Measurements from ENCODE around the gene FRMD4A. TPM values are rescaled to one million over a fixed set of nuclear protein-coding genes. Genes with fewer than 3 reads are reported as not detected.
A peak's percentile ranks its signal among the peaks of the same experiment; 100 is the strongest.
"Not testable (repeated sequence)": the region's sequence is repeated elsewhere in the genome, so short reads cannot be mapped to it uniquely, and the experiment has no call there.

The FRMD4A gene
- total RNA-seq, 1 donor from 2014 or later = 98.0 TPM

GRCh38 chr10:13839430-13839990, 491.2 kb downstream of the FRMD4A start:
- DNase-seq (ENCODE audit: low spot score) (no peak), ATAC-seq (peak; percentile 47)
- intact Hi-C loops (cut with DNase I) = no loop called here

GRCh38 chr10:13839030-13839429, 491.7 kb downstream of the FRMD4A start:
- no peak for DNase-seq (ENCODE audit: low spot score)
- no peak for ATAC-seq
- intact Hi-C loops (cut with DNase I) = no loop called here

- ATAC-seq (no peak), DNase-seq (ENCODE audit: low spot score) (no peak)
- intact Hi-C loops (cut with DNase I) = no loop called here
These were observed 492.8 kb downstream of the FRMD4A start for GRCh38 chr10:13837966-13838365.

- DNase-seq (ENCODE audit: low spot score) (no peak), ATAC-seq (peak; percentile 50)
- intact Hi-C loops (cut with DNase I) = no loop called here
These were observed 496.0 kb downstream of the FRMD4A start for GRCh38 chr10:13834581-13835286.

- intact Hi-C loops (cut with DNase I) = no loop called here
- DNase-seq (ENCODE audit: low spot score) = no peak
- ATAC-seq = peak; percentile 4
These were observed 499.0 kb downstream of the FRMD4A start for GRCh38 chr10:13831711-13832141.

GRCh38 chr10:13830385-13830784, 500.3 kb downstream of the FRMD4A start:
- intact Hi-C loops (cut with DNase I) = no loop called here
- DNase-seq (ENCODE audit: low spot score) (no peak), ATAC-seq (no peak)

- no peak for ATAC-seq
- intact Hi-C loops (cut with DNase I) = no loop called here
- no peak for DNase-seq (ENCODE audit: low spot score)
These were observed 500.9 kb downstream of the FRMD4A start for GRCh38 chr10:13829790-13830189.

GRCh38 chr10:13828284-13828683, 502.4 kb downstream of the FRMD4A start:
- intact Hi-C loops (cut with DNase I) = not testable (repeated sequence)

GRCh38 chr10:13827076-13827797, 503.5 kb downstream of the FRMD4A start:
- ATAC-seq (peak; percentile 48), DNase-seq (ENCODE audit: low spot score) (no peak)
- intact Hi-C loops (cut with DNase I) = no loop called here

More at GRCh38 chr10:13828284-13828683, 502.4 kb downstream of the FRMD4A start:
- not testable (repeated sequence) for DNase-seq (ENCODE audit: low spot score); ATAC-seq

- no peak for ATAC-seq
These were observed 506.9 kb downstream of the FRMD4A start for GRCh38 chr10:13823709-13824405.

GRCh38 chr10:13823096-13823708, 507.5 kb downstream of the FRMD4A start:
- no peak for DNase-seq (ENCODE audit: low spot score)
- no peak for ATAC-seq
- intact Hi-C loops (cut with DNase I) = no loop called here

More at GRCh38 chr10:13823709-13824405, 506.9 kb downstream of the FRMD4A start:
- intact Hi-C loops (cut with DNase I) = no loop called here
- DNase-seq (ENCODE audit: low spot score) = no peak

- ATAC-seq (no peak), DNase-seq (ENCODE audit: low spot score) (no peak)
- intact Hi-C loops (cut with DNase I) = no loop called here
These were observed 508.2 kb downstream of the FRMD4A start for GRCh38 chr10:13822490-13822889.

- no peak for DNase-seq (ENCODE audit: low spot score)
- ATAC-seq = peak; percentile 5
- intact Hi-C loops (cut with DNase I) = no loop called here
These were observed 509.8 kb downstream of the FRMD4A start for GRCh38 chr10:13820964-13821337.

GRCh38 chr10:13820119-13820963, 510.4 kb downstream of the FRMD4A start:
- intact Hi-C loops (cut with DNase I) = no loop called here
- no peak for ATAC-seq
- DNase-seq (ENCODE audit: low spot score) = no peak

- ATAC-seq (peak; percentile 91), DNase-seq (ENCODE audit: low spot score) (peak; percentile 76)
- intact Hi-C loops (cut with DNase I) = no loop called here
These were observed 514.4 kb downstream of the FRMD4A start for GRCh38 chr10:13816195-13816925.

GRCh38 chr10:13815756-13816155, 515.0 kb downstream of the FRMD4A start:
- ATAC-seq (no peak), DNase-seq (ENCODE audit: low spot score) (no peak)
- intact Hi-C loops (cut with DNase I) = no loop called here

GRCh38 chr10:13813550-13813949, 517.2 kb downstream of the FRMD4A start:
- ATAC-seq (no peak), DNase-seq (ENCODE audit: low spot score) (no peak)
- intact Hi-C loops (cut with DNase I) = no loop called here

GRCh38 chr10:13812804-13813203, 517.9 kb downstream of the FRMD4A start:
- no peak for DNase-seq (ENCODE audit: low spot score)
- ATAC-seq = no peak
- intact Hi-C loops (cut with DNase I) = no loop called here

Data from sciatic nerve (tissue), 2 donors.